Stimulated activated effector memory CD8-positive, alpha-beta T cell treated with anti-CD3 and anti-CD28 coated beads, Interleukin-12 subunit alpha, Interleukin-12 subunit beta, amount 100 ng/mL, for 72 hours (primary cell): Measurements from ENCODE around the gene PGA4.

Experiments used
- ATAC-seq: fragments of 150-1000 bp; cut with Tn5 transposase; 2 replicates; pipeline ENCODE4 v1.10.0; 2021
- DNase-seq, 2 donors: peaks; one replicate each; pipeline ENCODE4 v3.0.0; 2021 to 2022; ENCODE audit warnings: low spot score in 2 of 2
- H3K27ac Mint-ChIP-seq: one replicate; pipeline ENCODE4 v1.8.0; 2022; ENCODE audit warnings: mild to moderate bottlenecking, mixed read lengths
- H3K36me3 Mint-ChIP-seq: one replicate; pipeline ENCODE4 v1.8.0; 2022; ENCODE audit warnings: mild to moderate bottlenecking, mixed read lengths
- H3K4me1 Mint-ChIP-seq: one replicate; pipeline ENCODE4 v1.8.0; 2022; ENCODE audit warnings: mixed read lengths
- H3K4me3 Mint-ChIP-seq: one replicate; pipeline ENCODE4 v1.8.0; 2022; ENCODE audit warnings: mild to moderate bottlenecking, mixed read lengths
- H3K9me3 Mint-ChIP-seq: one replicate; pipeline ENCODE4 v1.8.0; 2022; ENCODE audit warnings: mixed read lengths

PGA4 gene

GRCh38 chr11:61254403-61255025 is 32.4 kb downstream of the PGA4 start:
- ATAC-seq = peak; percentile 84
- no peak overlapping the region for H3K27ac Mint-ChIP-seq
- no peaks in the 10 kb centered on the region for H3K9me3 Mint-ChIP-seq
- DNase-seq = peak; percentile 57 to 86
- H3K36me3 Mint-ChIP-seq = no peaks in the 10 kb centered on the region
- H3K4me3 Mint-ChIP-seq = no peak overlapping the region
- H3K4me1 Mint-ChIP-seq = peaks cover 7% of the 10 kb centered on the region

GRCh38 chr11:61256710-61257482 is 34.7 kb downstream of the PGA4 start:
- ATAC-seq = no peak
- no peak for DNase-seq
- no peak overlapping the region for H3K27ac Mint-ChIP-seq
- H3K4me1 Mint-ChIP-seq = peaks cover 7% of the 10 kb centered on the region
- no peaks in the 10 kb centered on the region for H3K36me3 Mint-ChIP-seq
- H3K4me3 Mint-ChIP-seq = no peak overlapping the region
- no peaks in the 10 kb centered on the region for H3K9me3 Mint-ChIP-seq

- Mint-ChIP-seq H3K27ac (no peak overlapping the region), H3K36me3 (no peaks in the 10 kb centered on the region), H3K4me1 (peaks cover 7% of the 10 kb centered on the region), H3K9me3 (no peaks in the 10 kb centered on the region), H3K4me3 (no peak overlapping the region)
- no peak for ATAC-seq
- DNase-seq = no peak
Measured at GRCh38 chr11:61258546-61258945, 36.4 kb downstream of the PGA4 start.

- Mint-ChIP-seq H3K9me3 (no peaks in the 10 kb centered on the region), H3K36me3 (no peaks in the 10 kb centered on the region), H3K27ac (no peak overlapping the region), H3K4me1 (peaks cover 5% of the 10 kb centered on the region), H3K4me3 (no peak overlapping the region)
- no peak for DNase-seq
- ATAC-seq = no peak
Measured at GRCh38 chr11:61259363-61259762, 37.2 kb downstream of the PGA4 start.

- Mint-ChIP-seq H3K27ac (no peak overlapping the region), H3K36me3 (no peaks in the 10 kb centered on the region), H3K4me3 (no peak overlapping the region), H3K4me1 (no peaks in the 10 kb centered on the region), H3K9me3 (no peaks in the 10 kb centered on the region)
- ATAC-seq (no peak), DNase-seq (no peak)
Measured at GRCh38 chr11:61264371-61264770, 42.2 kb downstream of the PGA4 start.

GRCh38 chr11:61264795-61265194 is 42.6 kb downstream of the PGA4 start:
- no peaks in the 10 kb centered on the region for H3K4me1 Mint-ChIP-seq
- H3K9me3 Mint-ChIP-seq = no peaks in the 10 kb centered on the region
- H3K27ac Mint-ChIP-seq = no peak overlapping the region
- DNase-seq (no peak), ATAC-seq (no peak)
- no peak overlapping the region for H3K4me3 Mint-ChIP-seq
- no peaks in the 10 kb centered on the region for H3K36me3 Mint-ChIP-seq

- ATAC-seq (no peak), DNase-seq (no peak)
- H3K27ac Mint-ChIP-seq = no peak overlapping the region
- no peaks in the 10 kb centered on the region for H3K36me3 Mint-ChIP-seq
- H3K4me3 Mint-ChIP-seq = no peak overlapping the region
- no peaks in the 10 kb centered on the region for H3K9me3 Mint-ChIP-seq
- no peaks in the 10 kb centered on the region for H3K4me1 Mint-ChIP-seq
Measured at GRCh38 chr11:61265357-61265756, 43.2 kb downstream of the PGA4 start.

- H3K27ac Mint-ChIP-seq = no peak overlapping the region
- no peak for ATAC-seq
- no peaks in the 10 kb centered on the region for H3K4me1 Mint-ChIP-seq
- no peaks in the 10 kb centered on the region for H3K9me3 Mint-ChIP-seq
- no peaks in the 10 kb centered on the region for H3K36me3 Mint-ChIP-seq
- no peak overlapping the region for H3K4me3 Mint-ChIP-seq
- no peak for DNase-seq
Measured at GRCh38 chr11:61266602-61267001, 44.5 kb downstream of the PGA4 start.

GRCh38 chr11:61267437-61267841 is 45.3 kb downstream of the PGA4 start:
- Mint-ChIP-seq H3K36me3 (no peaks in the 10 kb centered on the region), H3K4me3 (no peak overlapping the region), H3K27ac (no peak overlapping the region), H3K4me1 (no peaks in the 10 kb centered on the region), H3K9me3 (no peaks in the 10 kb centered on the region)
- ATAC-seq (no peak), DNase-seq (no peak)

GRCh38 chr11:61268588-61269250 is 46.6 kb downstream of the PGA4 start:
- no peak for DNase-seq
- Mint-ChIP-seq H3K4me1 (no peaks in the 10 kb centered on the region), H3K36me3 (no peaks in the 10 kb centered on the region), H3K27ac (no peak overlapping the region), H3K9me3 (no peaks in the 10 kb centered on the region), H3K4me3 (no peak overlapping the region)
- no peak for ATAC-seq

- ATAC-seq = peak; percentile 84
- peak overlapping the region; percentile 33 for H3K27ac Mint-ChIP-seq
- H3K9me3 Mint-ChIP-seq = no peaks in the 10 kb centered on the region
- no peaks in the 10 kb centered on the region for H3K4me1 Mint-ChIP-seq
- no peak for DNase-seq
- H3K36me3 Mint-ChIP-seq = no peaks in the 10 kb centered on the region
- H3K4me3 Mint-ChIP-seq = no peak overlapping the region
Measured at GRCh38 chr11:61270354-61271076, 48.4 kb downstream of the PGA4 start.

GRCh38 chr11:61272731-61273130 is 50.6 kb downstream of the PGA4 start:
- Mint-ChIP-seq H3K9me3 (no peaks in the 10 kb centered on the region), H3K36me3 (no peaks in the 10 kb centered on the region), H3K4me1 (no peaks in the 10 kb centered on the region), H3K27ac (no peak overlapping the region), H3K4me3 (no peak overlapping the region)
- DNase-seq (no peak), ATAC-seq (no peak)

GRCh38 chr11:61273178-61274078 is 51.3 kb downstream of the PGA4 start:
- ATAC-seq = no peak
- peaks cover 5% of the 10 kb centered on the region for H3K36me3 Mint-ChIP-seq
- no peaks in the 10 kb centered on the region for H3K4me1 Mint-ChIP-seq
- no peaks in the 10 kb centered on the region for H3K9me3 Mint-ChIP-seq
- DNase-seq = no peak
- no peak overlapping the region for H3K27ac Mint-ChIP-seq
- no peak overlapping the region for H3K4me3 Mint-ChIP-seq

- Mint-ChIP-seq H3K27ac (no peak overlapping the region), H3K9me3 (no peaks in the 10 kb centered on the region), H3K4me3 (no peak overlapping the region), H3K4me1 (no peaks in the 10 kb centered on the region), H3K36me3 (peaks cover 9% of the 10 kb centered on the region)
- ATAC-seq (no peak), DNase-seq (no peak)
Measured at GRCh38 chr11:61274084-61274483, 51.9 kb downstream of the PGA4 start.

GRCh38 chr11:61275191-61275590 is 53.0 kb downstream of the PGA4 start:
- Mint-ChIP-seq H3K4me3 (no peak overlapping the region), H3K36me3 (peaks cover 9% of the 10 kb centered on the region), H3K4me1 (no peaks in the 10 kb centered on the region), H3K9me3 (no peaks in the 10 kb centered on the region), H3K27ac (no peak overlapping the region)
- ATAC-seq = no peak
- no peak for DNase-seq
